ENCODE results near the gene PKN1. TPM values are rescaled to one million over a fixed set of nuclear protein-coding genes. Genes with fewer than 3 reads are reported as not detected.

PKN1 gene
- total and polyA plus RNA-seq, 5 donors, result 79.3 to 138 (median 128) TPM

DNA sequence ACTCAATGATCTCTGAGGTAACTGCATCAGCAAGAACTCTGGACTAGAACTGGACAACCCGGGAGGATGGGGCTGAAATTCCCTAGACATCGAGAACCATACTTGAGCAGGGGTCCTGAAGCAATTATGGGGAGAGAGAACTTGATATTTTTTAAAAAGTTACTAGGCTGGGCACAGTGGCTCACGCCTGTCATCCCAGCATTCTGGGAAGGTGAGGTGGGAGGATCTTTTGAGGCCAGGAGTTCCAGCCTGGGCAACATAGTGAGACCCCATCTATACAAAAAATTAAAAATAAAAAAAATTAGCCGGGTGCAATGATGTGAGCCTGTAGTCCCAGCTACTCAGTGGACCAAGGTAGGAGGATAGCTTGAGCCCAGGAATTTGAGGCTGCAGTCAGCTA, 87.4 kb downstream of the PKN1 start:
- Histone ChIP-seq H3K9me3 (ENCODE audit: control insufficient read depth, low read length) (no peaks in the 10 kb centered on the region), H3K4me3 (ENCODE audit: low read length) (no peak overlapping the region), H3K4me1 (ENCODE audit: control insufficient read depth, insufficient read depth, low read length) (peaks cover 5% of the 10 kb centered on the region), H3K27me3 (ENCODE audit: control insufficient read depth, insufficient read depth) (no peaks in the 10 kb centered on the region), H3K27ac (ENCODE audit: low read length) (no peak overlapping the region)
- intact Hi-C loops (cut with DNase I), result no loop called here
- DNase-seq, result no peak
- WGBS, result 90% methylated on average over 4 of the region's 4 CpGs
- no peak for ATAC-seq

Other genes with a start within 250 kb of the PKN1 start
- gene ADGRL1, start 227.1 kb upstream of the PKN1 start, total RNA-seq, result 10 to 100 TPM; 28.4 to 36.9 (median 34.0) TPM
- 20.1 TPM for gene ADGRL1, start 227.1 kb upstream of the PKN1 start, polyA plus RNA-seq
- gene ADGRE5, start 51.9 kb upstream of the PKN1 start, total RNA-seq, result 10 to 100 TPM; 27.6 to 41.0 (median 35.1) TPM
- 17.7 TPM for gene ADGRE5, start 51.9 kb upstream of the PKN1 start, polyA plus RNA-seq
- gene DDX39A, start 14.0 kb upstream of the PKN1 start, total RNA-seq, result 10 to 100 TPM; 20.7 to 34.7 (median 30.2) TPM
- 30.3 TPM for gene DDX39A, start 14.0 kb upstream of the PKN1 start, polyA plus RNA-seq
- under 1 TPM in 1 of 4 donors, not detected in 3; 0.33 TPM for gene PTGER1, start 42.0 kb downstream of the PKN1 start, total RNA-seq
- gene PTGER1, start 42.0 kb downstream of the PKN1 start, polyA plus RNA-seq, result not detected
- 10 to 100 TPM; 47.0 to 57.3 (median 49.3) TPM for gene GIPC1, start 62.8 kb downstream of the PKN1 start, total RNA-seq
- gene GIPC1, start 62.8 kb downstream of the PKN1 start, polyA plus RNA-seq, result 52.6 TPM
- gene DNAJB1, start 85.1 kb downstream of the PKN1 start, total RNA-seq, result 10 to 100 TPM; 46.7 to 69.5 (median 61.4) TPM
- 50.6 TPM for gene DNAJB1, start 85.1 kb downstream of the PKN1 start, polyA plus RNA-seq
- 100 to 1,000 TPM in 1 of 4 donors, 10 to 100 TPM in 3; 92.3 to 116 (median 96.8) TPM for gene TECR, start 96.3 kb downstream of the PKN1 start, total RNA-seq
- gene TECR, start 96.3 kb downstream of the PKN1 start, polyA plus RNA-seq, result 102 TPM
- 100 to 1,000 TPM; 352 to 481 (median 400) TPM for gene NDUFB7, start 138.8 kb downstream of the PKN1 start, total RNA-seq
- gene NDUFB7, start 138.8 kb downstream of the PKN1 start, polyA plus RNA-seq, result 1,159 TPM
- not detected for gene CLEC17A, start 149.8 kb downstream of the PKN1 start, total RNA-seq
- gene CLEC17A, start 149.8 kb downstream of the PKN1 start, polyA plus RNA-seq, result not detected
- gene ADGRE3, start 241.5 kb downstream of the PKN1 start, total RNA-seq, result not detected
- not detected for gene ADGRE3, start 241.5 kb downstream of the PKN1 start, polyA plus RNA-seq

All from right cardiac atrium (tissue), 5 donors.